Body of pancreas (tissue), 4 donors: ENCODE measurements around the gene RGS6. TPM values are rescaled to one million over a fixed set of nuclear protein-coding genes. Genes with fewer than 3 reads are reported as not detected.

Experiments
- ATAC-seq: fragments of 150-250 bp; one replicate; pipeline ENCODE4 v1.9.1; 2016
- DNase-seq, 4 donors: peaks; one replicate each; pipeline ENCODE4 v3.0.0-alpha.2; 2019
- H3K27ac ChIP-seq, 4 donors: fragments of 200-600 bp; sonication (generic); 1 replicate in 3 of 4; 2 replicates in 1 of 4; pipeline versions ENCODE4 v1.5.1 to v1.6.1; 2016 to 2019; ENCODE audit warnings: mild to moderate bottlenecking in 1 of 4, mixed read lengths in 1 of 4, moderate library complexity in 1 of 4
- H3K27me3 ChIP-seq, 2 donors: fragments of 200-600 bp; sonication (generic); one replicate each; pipeline ENCODE4 v1.6.0; 2016; ENCODE audit warnings: mild to moderate bottlenecking in 1 of 2
- H3K36me3 ChIP-seq, 2 donors: fragments of 200-600 bp; sonication (generic); replicated peaks in 1 of 2; 2 replicates each; pipeline ENCODE4 v1.5.1; 2016; ENCODE audit warnings: low read depth in 2 of 2; ENCODE audit not compliant: insufficient read depth in 1 of 2
- H3K4me1 ChIP-seq: fragments of 200-600 bp; sonication (generic); one replicate; pipeline ENCODE4 v1.6.0; 2016
- H3K4me3 ChIP-seq, 2 donors: fragments of 200-600 bp; sonication (generic); 1 replicate in 1 of 2; 2 replicates in 1 of 2; pipeline ENCODE4 v1.5.1; 2016 to 2019
- H3K9me3 ChIP-seq, 3 donors: fragments of 200-600 bp; sonication (generic); 1 replicate in 2 of 3; 2 replicates in 1 of 3; pipeline ENCODE4 v1.5.1; 2016
- CTCF ChIP-seq, 7 experiments: fragments of 450-650 bp in 4 of 7; fragments of 200-600 bp in 3 of 7; sonication (generic) in 3 of 7; IDR thresholded peaks; one replicate each; pipeline ENCODE4 v1.5.1; 2016 to 2019; ENCODE audit warnings: antibody characterized with exemption in 7 of 7
- POLR2A ChIP-seq, 3 donors: fragments of 450-650 bp; IDR thresholded peaks; one replicate each; pipeline ENCODE4 v1.6.1; 2016; ENCODE audit warnings: antibody characterized with exemption in 3 of 3, mild to moderate bottlenecking in 2 of 3
- WGBS, 2 donors: methylation state at CpG; one replicate each; pipeline ENCODE4 v1.1.5; 2017; 5-methylcytosine and 5-hydroxymethylcytosine counted together
- intact Hi-C: fragments of 100-400 bp; cut with DNase I; formaldehyde crosslinking; loops from one replicate; pipeline ENCODE4 v1.15.1; 2023
- total RNA-seq, 2 donors: library from RNA; depleted of rRNA; stranded (reverse); fragments of >200 nt; gene quantifications; one replicate each; pipeline ENCODE4 v1.1.0, GENCODE V29; 2016

RGS6 gene
- total RNA-seq, 2 donors from 2014 or later = 0.26 to 1.3 TPM

DNA sequence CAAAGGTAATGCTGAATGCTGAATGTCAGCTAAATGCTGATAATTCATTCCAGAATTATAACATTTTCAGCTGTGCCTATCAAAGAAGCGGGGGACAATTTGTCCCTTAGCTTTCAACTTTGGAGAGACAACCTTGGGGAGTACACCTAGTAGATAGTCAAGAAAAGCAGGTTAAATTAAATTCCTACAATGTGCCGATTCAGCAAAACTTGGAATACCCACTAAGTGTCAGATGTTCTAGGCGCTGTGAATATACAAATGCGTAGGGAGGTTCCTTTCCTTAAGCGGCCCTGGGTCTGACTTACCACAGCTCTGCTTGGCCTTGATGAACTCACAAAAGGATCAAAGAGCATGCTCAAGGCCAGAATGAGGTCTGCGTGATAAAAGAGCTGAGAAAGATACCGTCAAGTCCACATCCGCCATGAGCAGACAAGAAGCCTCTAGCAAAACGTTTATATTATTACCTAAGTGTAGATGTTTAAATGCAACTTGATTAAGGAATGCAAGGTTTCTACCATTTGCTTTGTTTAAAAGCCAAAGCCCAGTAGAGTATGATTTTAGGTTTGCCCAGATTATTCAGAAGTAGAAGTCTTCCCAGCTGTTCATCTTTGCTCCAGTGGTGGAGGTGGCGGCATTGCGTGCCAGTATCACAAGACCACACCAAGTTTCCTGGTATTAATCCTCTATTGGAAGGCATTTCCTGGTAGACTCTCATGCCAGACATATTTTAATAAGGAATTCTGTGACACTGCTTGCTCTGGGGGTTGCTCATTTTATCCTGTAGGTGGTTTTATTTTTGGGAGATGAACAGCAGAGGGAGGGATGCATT is 593.1 kb downstream of the RGS6 start:
- no peak overlapping the region for H3K4me3 ChIP-seq
- H3K27me3 ChIP-seq = no peaks in the 10 kb centered on the region
- H3K4me1 ChIP-seq = no peaks in the 10 kb centered on the region
- H3K36me3 ChIP-seq = no peaks in the 10 kb centered on the region
- H3K27ac ChIP-seq = no peak overlapping the region
- H3K9me3 ChIP-seq = no peaks in the 10 kb centered on the region
- WGBS, 2 donors = 74 to 79% methylated on average over 11 of the region's 11 CpGs
- no peak for ATAC-seq
- intact Hi-C loops = no loop called here
- TF ChIP-seq POLR2A (IDR thresholded peaks at IDR 0.05) = no peak
- TF ChIP-seq CTCF (IDR thresholded peaks at IDR 0.05) = no peak
- DNase-seq = no peak

GRCh38 chr14:72527591-72527990 is 595.4 kb downstream of the RGS6 start:
- no peak for ATAC-seq
- H3K4me3 ChIP-seq = no peak overlapping the region
- WGBS, 2 donors = 93 to 100% methylated on average over 1 of the region's 1 CpG
- H3K4me1 ChIP-seq = no peaks in the 10 kb centered on the region
- H3K36me3 ChIP-seq = no peaks in the 10 kb centered on the region
- TF ChIP-seq CTCF (IDR thresholded peaks at IDR 0.05) (no peak), POLR2A (IDR thresholded peaks at IDR 0.05) (no peak)
- no peak overlapping the region for H3K27ac ChIP-seq
- intact Hi-C loops = no loop called here
- no peak for DNase-seq
- H3K27me3 ChIP-seq = no peaks in the 10 kb centered on the region
- no peaks in the 10 kb centered on the region for H3K9me3 ChIP-seq

DNA sequence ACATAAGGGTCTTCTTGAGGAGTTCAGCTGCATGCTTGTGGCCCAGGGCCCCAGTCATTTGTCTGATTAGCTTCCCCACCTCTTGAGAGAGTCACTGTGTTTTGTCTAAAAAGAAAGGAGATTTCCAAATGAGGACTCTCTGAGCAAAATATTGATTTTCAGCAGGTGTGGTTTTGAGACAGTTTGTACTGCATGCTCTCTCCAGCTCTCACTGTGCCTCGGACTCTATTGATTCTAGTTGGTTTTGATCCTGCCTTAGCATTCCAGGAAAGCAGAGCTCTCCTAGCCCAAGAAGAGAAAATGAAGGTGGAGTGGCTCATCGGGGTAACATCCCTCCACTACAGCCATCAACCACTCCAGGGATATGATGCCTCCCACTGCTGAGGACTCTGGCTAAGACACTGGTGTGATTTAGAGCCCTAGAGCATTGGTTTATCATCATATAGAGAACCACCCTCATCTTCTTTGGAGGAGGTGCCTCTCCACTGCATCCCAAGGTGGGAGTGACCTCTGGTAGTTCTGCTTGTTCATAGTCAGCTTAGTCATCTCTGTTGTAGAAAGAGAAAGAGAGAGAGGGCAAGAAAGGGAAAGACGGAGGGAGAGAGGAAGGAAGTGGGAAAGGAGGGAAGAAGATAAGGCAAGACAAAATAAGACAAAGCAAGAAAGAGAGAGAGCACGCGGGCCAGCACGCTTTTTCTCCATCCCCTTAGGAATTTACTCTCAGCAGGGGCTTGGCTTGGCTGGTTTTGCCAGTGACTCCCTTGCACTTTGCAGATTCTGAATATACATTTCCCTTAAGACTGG is 596.0 kb downstream of the RGS6 start:
- Histone ChIP-seq H3K9me3 (no peaks in the 10 kb centered on the region), H3K4me1 (no peaks in the 10 kb centered on the region), H3K27me3 (no peaks in the 10 kb centered on the region), H3K36me3 (no peaks in the 10 kb centered on the region), H3K27ac (no peak overlapping the region), H3K4me3 (no peak overlapping the region)
- TF ChIP-seq POLR2A (IDR thresholded peaks at IDR 0.05) (no peak), CTCF (IDR thresholded peaks at IDR 0.05) (no peak)
- DNase-seq = no peak
- no peak for ATAC-seq
- intact Hi-C loops = no loop called here
- WGBS, 2 donors = 55 to 63% methylated on average over 6 of the region's 6 CpGs

GRCh38 chr14:72528863-72529175 is 596.6 kb downstream of the RGS6 start:
- H3K4me1 ChIP-seq = no peaks in the 10 kb centered on the region
- no peak overlapping the region for H3K27ac ChIP-seq
- H3K27me3 ChIP-seq = no peaks in the 10 kb centered on the region
- 45 to 52% methylated on average over 2 of the region's 2 CpGs for WGBS, 2 donors
- no peak for DNase-seq
- intact Hi-C loops = no loop called here
- no peak for TF ChIP-seq CTCF (IDR thresholded peaks at IDR 0.05)
- no peak for TF ChIP-seq POLR2A (IDR thresholded peaks at IDR 0.05)
- H3K9me3 ChIP-seq = no peaks in the 10 kb centered on the region
- H3K4me3 ChIP-seq = no peak overlapping the region
- no peaks in the 10 kb centered on the region for H3K36me3 ChIP-seq
- ATAC-seq = no peak
